Caki2 (cell line): ENCODE data around the gene SLC35A2. TPM values are rescaled to one million over a fixed set of nuclear protein-coding genes. Genes with fewer than 3 reads are reported as not detected.

Source experiments
- DNase-seq: peaks from one replicate; pipeline ENCODE4 v3.0.0-alpha.2; 2015; ENCODE audit warnings: low read depth
- in situ Hi-C: cut with HindIII; loops from 2 replicates; pipeline ENCODE4 v1.10.0; 2016; ENCODE audit warnings: low sequenced_read_pairs, low pct_unique_long_range_greater_than_20kb, mixed read lengths
- total RNA-seq: library from RNA; depleted of rRNA; stranded (reverse); fragments of >200 nt; shearing (Covaris generic); gene quantifications from 2 replicates; pipeline ENCODE4 v1.2.3, GENCODE V29; 2014; ENCODE audit warnings: low replicate concordance

The SLC35A2 gene
- total RNA-seq, 1 experiment from 2014 or later: 33.1 TPM

DNA sequence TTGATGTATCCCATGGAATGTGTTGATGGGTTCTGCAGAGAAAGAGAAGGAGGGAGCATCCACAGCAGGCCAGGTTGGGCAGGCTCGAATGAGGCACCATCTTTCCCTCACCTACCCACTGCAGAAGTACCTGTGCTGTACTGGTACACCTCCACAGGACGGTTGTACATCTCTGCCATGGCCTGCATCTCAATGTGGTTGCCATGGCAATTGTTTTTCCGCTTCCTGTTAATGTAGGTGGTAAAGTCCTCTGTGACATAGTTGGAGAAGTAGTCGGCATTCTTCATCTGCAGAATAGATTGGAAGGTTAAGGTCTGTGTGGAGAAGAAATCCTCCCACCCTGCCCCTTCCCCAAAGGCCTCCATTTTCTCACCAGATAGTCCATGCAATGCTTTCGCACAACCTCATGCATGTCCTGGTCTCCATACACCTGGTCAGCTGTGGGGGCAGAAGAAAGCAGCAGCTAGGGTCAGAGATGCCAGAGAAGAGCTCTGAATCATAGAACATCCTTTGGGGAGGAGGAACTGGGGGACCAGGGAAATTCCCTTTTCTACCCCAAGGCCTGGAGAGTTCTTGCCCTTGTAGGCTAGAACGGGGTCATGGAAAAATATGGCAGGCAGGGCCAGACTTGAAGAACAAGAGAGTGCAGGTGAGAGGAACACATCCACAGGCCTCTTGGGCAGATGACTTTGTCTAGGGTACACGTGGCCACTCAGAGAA, 23.3 kb upstream of the SLC35A2 start:
- no peak for DNase-seq
- in situ Hi-C loops: no loop called here

DNA sequence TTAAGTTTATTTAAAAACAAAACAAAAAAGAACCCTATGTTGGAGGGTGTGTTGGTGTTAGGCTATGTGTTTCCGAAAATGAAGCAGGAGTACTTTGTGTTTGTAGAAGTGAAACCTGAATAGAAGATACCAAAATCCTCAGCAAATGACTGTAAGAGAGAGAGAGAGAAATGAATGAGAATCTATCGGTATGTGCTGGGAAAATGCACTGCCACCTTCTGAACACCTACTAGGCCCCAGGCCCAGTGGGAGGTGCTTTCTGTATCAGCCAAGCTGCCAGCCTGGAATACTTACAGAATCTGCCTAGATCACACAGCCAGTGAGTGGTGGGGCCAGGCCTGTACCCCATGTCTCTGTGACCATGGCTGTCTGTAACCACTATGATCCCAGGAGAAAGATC, 22.3 kb upstream of the SLC35A2 start:
- in situ Hi-C loops: no loop called here
- no peak for DNase-seq

DNA sequence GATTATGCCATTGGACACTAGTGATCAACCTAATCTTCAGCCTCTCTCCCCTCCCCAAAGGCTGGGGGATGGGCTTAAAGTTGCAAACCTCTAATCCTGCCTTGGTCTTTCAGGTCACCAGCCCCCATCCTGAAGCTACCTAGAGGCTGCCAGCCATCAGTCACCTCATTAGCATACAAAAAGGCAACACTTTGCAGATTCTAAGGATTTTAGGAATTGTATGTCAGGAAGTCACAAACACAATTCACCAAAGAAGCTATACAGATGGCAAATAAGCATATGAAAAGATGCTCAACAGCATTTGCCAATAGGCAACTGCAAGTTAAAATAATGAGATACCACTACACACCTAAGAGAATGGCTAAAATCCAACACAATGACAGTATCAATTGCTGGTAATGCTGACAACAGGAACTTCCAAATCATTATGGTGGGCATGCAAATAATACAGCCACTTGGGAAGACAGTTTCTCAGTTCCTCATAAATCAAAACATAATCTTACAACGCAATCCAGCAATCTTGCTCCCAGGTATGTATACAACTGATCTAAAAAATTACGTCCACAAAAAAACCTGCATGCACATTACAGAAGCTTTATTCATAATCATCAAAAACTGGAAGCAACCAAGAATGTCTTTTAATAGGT, 16.4 kb upstream of the SLC35A2 start:
- no peak for DNase-seq
- in situ Hi-C loops: no loop called here

DNA sequence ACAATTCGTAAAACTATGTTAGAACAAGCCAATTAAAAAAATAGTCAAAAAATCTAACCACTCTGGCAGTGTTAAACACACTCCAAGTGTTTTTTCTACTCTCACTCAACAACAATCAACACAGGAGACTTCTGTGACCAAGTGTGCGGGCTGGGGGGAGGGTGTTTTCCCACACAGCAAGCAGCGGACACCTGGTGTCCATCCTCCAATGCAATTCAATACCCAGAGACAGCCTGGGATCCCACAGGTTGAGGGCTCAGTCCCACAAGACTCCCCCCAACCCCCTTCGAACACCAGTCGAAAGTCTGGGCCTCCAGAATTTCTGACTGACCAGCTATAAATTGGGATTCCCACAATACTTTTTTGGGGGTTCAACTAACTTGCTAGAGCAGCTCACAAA, 15.7 kb upstream of the SLC35A2 start:
- no peak for DNase-seq
- in situ Hi-C loops: no loop called here

DNA sequence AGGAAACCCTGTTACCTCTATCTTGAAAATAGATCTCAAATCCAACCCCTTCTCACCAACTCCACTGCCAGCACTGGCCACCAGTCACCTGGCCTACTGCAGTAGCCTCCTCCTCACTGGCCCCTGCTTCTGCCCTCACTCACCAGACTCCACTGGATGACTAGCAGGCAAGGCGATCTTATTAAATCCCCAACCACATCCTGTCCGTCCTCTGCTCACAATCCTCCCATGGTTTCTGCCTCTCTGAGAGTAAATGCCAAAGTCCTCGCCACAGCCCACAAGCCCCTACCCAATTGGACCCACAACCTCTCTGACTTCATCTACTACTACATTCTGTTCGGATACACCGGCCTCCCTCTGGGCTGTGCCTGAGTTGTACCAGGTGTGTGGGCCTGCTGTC, 12.8 kb upstream of the SLC35A2 start:
- in situ Hi-C loops: no loop called here

DNA sequence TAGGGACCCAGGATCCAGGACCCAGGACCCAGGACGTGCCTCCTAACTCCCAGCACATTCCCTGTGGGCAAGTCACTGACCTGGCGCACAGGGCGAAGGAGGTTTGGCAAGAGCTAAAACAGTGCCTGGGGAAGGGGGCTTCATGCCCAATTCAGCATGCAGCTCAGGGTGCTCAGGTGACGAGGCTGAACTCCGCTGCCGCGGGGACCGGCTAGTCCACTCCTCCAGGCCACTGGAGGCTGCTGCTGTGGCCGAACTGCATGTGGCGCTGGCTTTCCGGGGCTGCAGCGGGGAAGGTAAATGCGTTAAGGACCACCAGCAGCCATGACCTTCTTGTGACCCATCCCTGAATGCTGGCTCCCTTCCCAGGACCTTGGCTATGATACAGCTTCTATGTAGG, 12.3 kb upstream of the SLC35A2 start:
- in situ Hi-C loops: no loop called here
- no peak for DNase-seq

More for the DNA sequence above, 12.8 kb upstream of the SLC35A2 start:
- no peak for DNase-seq

DNA sequence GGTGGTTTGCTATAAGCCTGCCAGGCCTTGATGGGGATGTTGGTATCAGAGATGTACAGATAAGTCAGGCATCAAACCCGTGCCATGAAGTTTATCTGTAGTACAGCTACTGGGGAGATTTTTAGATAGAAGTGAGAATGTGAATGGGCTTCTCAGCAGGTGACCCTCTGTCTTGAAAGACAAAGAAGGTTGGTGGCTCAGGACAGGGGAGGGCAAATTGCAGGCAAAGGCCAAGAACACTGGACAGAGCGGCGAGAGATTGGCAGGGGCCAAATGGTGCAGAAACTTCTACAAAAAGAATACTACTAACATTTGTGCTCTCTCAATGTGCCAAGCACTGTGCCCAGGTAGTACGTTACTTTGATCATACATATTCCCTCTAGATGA, 9.3 kb upstream of the SLC35A2 start:
- DNase-seq: no peak
- in situ Hi-C loops: no loop called here

DNA sequence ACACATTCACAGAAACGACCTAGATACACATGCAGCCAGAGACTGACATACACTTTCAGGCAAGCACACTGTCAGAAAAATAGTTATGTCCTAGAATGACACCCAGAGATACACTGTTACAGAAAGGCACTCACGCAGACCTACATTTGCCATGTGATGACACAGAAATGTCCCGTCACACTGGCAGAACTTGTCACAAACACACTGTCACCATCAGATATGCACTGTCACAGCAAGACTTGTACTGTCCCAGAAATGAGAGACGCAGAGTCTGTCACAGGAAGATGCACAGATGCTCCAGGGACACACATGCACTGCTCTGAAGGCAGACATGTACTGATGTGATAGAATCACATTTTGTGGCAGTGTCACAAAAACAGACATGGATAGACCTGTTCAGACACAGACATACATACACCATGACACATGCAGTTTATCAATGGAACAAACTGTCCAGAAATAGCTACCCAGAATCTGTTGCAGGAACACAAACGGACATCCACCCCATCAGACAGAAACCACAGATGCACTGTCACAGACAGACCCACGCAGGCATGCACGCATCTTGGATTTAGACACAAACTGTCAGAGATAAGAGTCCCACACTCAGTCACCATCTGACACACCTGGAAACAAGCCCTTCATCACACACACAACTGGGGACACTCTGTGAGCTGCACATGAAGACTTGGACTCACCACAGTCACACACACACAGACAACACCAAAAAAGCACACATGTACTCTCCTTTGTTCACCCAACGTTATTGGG, 8.7 kb upstream of the SLC35A2 start:
- in situ Hi-C loops: no loop called here
- no peak for DNase-seq

DNA sequence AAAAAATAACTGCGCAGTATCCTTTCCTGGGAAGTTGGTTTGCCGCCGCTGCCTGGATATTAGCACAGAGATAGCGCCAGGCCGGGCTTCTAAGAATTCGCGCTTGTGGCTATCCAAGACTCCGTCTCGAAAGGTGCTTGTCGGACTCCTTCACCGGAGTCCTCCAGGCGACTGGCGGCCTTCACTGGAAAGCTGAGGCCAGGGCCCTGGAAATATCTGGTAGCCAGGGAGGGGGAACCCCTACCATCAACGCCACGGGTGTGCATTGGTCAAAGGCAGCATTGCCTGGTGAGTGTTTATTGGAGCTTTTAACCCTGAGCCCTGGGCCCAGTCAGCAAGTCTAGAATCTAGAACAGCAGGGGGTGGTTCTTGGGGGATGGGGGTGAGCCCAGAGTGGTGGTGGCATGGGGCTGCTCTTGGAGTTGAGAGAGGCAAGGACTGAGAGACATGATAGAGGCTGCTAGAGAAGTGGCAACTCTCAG, 8.0 kb upstream of the SLC35A2 start:
- no peak for DNase-seq
- in situ Hi-C loops: no loop called here

DNA sequence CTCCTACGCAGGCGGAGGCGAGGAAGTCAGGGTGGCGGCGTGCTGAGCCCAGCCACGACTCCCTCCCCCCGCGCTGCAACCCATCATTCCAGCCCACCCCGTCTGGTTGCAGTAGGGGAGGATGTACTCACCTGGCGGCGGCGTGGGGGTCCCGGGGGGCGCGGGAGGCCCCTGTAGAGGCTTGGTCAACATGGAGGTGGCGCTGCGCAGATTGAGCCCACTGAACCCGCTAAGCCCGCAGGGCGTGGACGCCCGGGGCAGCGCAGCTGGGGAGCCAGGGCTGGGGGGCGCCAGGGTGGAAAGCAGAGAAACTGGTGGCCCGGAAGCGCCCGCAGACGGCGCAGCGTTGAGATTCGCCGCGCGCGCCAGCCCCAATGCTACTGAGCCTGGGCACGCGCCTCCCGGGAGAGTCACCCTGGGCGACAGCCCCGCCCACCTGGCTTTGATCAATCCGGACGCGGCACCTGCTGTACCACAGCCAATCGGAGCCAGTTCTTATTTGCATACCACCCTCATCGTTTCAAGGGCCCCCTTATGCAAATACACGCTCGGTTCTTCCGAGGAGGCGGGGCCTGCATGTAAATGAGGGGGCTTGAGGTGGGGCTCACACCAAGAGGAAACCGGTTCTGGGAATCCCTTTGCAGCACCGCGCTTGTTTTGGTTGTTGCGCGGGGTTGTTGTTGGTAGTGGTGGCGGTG, 7.3 kb upstream of the SLC35A2 start, which contains the start of gene PIM2:
TSS of gene PIM2 (minus strand) at position 382 of the 698 bp plus-strand sequence. CDS start at position 192, 190 bp downstream.
- in situ Hi-C loops: no loop called here

DNA sequence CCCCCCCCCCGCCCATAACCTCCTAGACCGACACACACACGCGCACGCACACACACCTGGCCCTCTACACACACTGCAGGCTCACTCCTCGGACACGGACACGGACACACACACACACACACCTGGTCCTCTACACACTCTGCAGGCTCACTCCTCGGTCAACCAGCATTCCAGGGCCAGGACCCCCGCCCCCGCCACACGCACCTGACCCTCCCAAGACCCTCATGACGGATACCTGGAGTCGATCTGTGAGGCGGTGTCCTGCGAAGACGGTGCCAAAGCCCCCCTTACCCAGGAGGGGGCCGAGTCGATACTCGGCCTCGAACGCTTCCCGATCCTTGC, 6.8 kb upstream of the SLC35A2 start:
- DNase-seq: no peak
- in situ Hi-C loops: no loop called here

More for the DNA sequence above, 7.3 kb upstream of the SLC35A2 start, which contains the start of gene PIM2:
- peak; percentile 89 for DNase-seq

DNA sequence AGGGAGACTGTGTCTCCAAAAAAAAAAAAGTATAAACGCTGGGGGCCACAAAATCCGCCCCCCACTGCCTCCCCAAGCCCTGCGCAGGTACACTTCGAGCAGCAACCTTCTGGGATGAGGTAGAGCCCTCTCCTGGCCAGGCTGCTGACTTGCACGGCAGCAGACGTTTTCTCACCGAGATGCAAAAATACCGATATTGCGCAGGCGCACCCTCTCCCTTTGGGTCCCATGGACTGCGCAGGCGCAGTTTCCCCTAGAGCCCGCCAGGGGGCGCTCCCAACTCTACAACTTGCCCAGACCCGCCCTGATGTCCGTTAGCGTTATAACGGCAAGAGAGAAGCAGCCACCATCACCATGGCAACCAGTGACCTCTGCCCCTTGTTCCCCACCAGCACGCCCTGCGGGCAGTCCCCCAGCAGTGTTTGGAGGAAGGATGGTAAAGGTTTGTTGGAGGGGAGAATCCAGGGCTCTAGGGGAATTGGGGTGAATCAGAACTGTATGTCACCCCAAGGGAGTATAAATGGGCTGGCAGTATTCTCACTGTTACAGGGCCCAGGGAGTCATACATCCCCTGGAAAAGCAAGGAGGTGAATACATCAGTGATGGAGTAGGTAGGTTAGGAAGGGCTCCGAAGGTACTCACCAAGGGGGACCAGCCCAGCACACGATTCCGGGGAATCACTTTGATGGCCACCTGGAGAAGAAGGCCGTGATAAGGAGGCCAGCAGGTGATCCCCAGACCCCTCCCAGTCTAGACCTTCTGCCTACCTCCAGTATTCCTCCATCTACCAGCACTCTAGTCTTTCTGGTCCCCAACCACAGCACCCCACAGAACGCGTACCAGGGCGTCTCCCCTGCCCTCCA, 5.9 kb upstream of the SLC35A2 start:
- peak; percentile 95 for DNase-seq
- in situ Hi-C loops: no loop called here

DNA sequence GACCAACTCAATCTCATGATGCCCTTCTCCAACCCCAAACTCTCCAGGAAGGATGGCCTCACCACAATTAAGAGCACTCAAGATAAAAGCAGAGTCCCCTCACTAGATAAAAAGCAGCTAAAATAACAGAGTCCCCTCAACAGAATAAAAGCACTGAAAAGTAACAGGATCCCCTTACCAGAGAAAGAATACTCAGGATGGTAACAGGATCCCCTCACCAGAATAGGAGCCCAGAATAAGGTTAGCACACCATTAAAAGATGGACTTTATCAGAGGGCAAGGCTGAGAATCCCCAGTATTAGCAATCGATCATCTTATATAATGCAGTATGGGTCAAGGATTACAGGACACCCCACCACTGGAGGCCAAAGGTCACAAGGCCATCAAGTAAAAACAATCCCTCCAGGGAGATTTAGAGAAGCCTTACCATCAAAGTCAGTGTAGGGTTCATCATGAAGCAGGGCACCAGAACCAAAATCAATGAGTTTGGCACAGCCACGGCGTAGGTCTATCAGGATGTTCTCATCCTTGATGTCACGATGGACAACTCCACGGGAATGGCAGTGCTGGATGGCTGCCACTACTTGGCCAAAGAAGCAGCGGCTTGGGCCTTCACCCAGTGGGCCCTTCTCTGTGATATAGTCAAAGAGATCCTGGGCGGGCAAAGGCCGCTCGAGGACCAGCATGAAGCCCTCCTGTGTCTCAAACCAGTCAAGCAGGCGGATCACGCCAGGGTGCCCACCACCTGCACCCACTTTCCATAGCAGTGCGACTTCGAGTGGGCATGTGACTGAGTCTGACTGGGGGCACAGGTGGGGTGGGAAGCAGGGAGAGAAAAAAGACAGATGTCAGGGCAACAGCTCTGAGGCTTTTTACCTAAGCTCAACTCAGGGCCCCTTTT, 3.4 kb upstream of the SLC35A2 start:
- DNase-seq: no peak
- in situ Hi-C loops: no loop called here

DNA sequence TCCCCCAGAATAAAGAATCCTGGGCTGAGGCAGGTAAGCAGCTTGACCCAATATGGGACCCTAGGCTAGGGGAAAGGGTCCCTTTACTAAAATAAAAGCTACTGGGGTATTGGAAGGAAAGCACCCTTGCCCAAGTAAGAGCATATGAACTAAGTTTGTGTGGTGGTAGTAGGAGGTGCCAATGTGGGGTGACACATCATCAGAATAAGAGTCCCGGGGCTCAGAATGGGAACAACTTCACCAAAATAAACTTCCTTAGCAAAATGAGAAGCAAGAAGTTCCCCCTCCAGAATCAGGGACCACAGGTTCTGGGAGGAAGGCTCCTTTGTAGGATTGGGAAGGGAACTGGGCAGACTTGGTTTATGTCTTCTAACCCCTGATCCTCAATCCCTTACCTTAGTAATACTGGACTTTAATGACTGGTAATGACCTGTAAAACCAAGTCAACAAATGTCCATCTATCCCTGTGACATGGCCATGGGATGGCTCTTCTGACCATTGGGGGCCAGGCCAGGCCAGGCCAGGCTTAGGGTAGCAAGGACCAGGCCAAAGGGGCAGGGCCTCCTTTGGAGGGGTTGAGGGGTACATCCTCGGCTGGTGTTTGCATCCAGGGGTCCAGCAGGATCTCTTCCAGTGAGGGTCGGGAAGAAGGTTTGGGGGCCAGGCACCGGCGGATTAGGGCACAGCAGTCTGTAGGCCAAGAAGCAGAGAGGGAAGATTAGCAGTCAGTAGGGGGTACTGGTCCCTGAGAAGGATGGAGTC, 2.3 kb upstream of the SLC35A2 start:
- in situ Hi-C loops: no loop called here
- DNase-seq: no peak

DNA sequence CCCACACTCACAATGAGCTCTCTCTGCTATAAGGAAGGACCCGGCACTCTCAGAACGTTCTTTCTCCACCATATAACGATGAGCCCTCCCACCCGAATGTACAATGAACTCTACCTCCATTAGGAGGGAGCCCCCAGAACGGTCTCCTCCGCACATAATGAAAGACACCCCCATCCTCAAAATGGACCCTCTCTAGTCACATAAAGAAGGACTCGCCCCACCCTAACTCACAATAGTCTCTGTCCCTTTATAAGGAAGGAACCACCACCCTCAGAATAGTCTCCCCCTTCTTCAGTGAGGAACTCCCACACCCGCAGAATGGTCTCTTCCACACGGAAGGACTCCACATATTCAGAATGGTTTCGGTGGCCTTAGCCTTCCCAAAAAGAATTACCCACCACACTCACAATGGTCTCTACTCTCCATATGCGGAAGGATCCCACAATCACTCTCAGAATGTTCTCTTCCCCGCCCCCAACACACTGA, 477 bp downstream of the SLC35A2 start:
- in situ Hi-C loops: no loop called here
- no peak for DNase-seq

DNA sequence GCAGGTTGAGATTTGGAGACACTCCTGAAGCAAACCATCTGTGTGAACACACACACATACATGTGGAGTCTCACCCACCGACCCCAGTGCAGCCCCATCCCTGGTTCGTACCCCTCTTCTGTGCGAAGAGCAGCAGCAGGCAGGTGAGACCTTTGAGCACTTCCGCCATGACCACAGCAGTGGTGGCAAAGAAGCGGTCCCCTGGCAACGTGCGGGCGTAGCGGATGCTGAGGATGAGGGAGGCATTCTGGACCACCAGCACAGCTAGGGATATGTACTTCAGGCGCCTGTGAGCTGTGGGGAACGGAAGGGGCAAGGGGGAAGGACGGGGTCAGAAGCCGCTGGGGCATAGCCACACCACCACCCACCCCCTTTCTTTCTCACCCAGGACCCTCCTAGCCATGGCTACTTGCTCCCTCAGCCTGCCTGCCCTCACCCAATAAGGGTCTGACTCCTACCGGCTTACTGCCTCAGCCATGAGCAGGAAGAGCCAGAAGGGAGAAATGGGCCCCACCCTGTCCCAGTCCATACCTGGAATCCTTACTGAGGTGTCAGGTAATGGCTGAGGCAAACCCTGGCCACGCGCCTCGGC, 1.6 kb downstream of the SLC35A2 start:
- DNase-seq: no peak
- in situ Hi-C loops: no loop called here
